K562 (cell line): ENCODE data around the gene NHLH1. TPM values are rescaled to one million over a fixed set of nuclear protein-coding genes. Genes with fewer than 3 reads are reported as not detected.

Experiments
- ATAC-seq: fragments of 200-7000 bp; cut with Tn5 transposase; 3 replicates; pipeline ENCODE4 v1.9.1; 2020; ENCODE audit warnings: moderate library complexity
- BruUV-seq: library from RNA; stranded (reverse); fragments of 400-500 nt; replicated peaks from 2 replicates; lab custom pipeline; 2021; lab: Mats Ljungman, UMichigan
- CTCF ChIA-PET: fragments of 300-600 bp; formaldehyde crosslinking; extraction: SDS; loops from one replicate; lab custom pipeline; 2021; ENCODE audit warnings: low intra/inter-chr PET ratio; lab: Yijun Ruan, JAX
- POLR2A ChIA-PET: fragments of 300-600, 350-650 bp; sonication (Branson Sonifier 250); formaldehyde crosslinking; extraction: SDS; loops from one replicate; lab custom pipeline; 2021; ENCODE audit warnings: antibody characterized with exemption, inconsistent platforms; lab: Yijun Ruan, JAX
- DNase-seq, 4 experiments: peaks; one replicate each; pipeline versions ENCODE4 v3.0.0 to v3.0.0-alpha.2; 2011 to 2018; ENCODE audit warnings: low spot score in 3 of 4, mixed read lengths in 3 of 4; ENCODE audit errors: extremely low read depth in 1 of 4
- FAIRE-seq: peaks from 2 replicates; lab custom pipeline; 2011; peaks lifted over from hg19 to GRCh38; lab: Jason Lieb, UNC
- H2AFZ ChIP-seq: 2 replicates; pipeline ENCODE4 v1.6.0; 2011; ENCODE audit warnings: low read depth, low read length, control low read depth, inconsistent platforms
- H3K27ac ChIP-seq: fragments of 200-600 bp; 3 replicates; pipeline ENCODE4 v1.8.0; 2011; ENCODE audit warnings: low read depth, mild to moderate bottlenecking, control low read depth, inconsistent platforms, low read length, moderate library complexity, mixed read lengths; ENCODE audit errors: extremely low read depth
- H3K27me3 ChIP-seq, 2 experiments: fragments of 300-600 bp in 1 of 2; 2 replicates in 1 of 2; 3 replicates in 1 of 2; pipeline versions ENCODE4 v1.6.0 to v1.8.0; 2011; ENCODE audit warnings: inconsistent platforms in 2 of 2, low read length in 2 of 2, mild to moderate bottlenecking in 1 of 2, mixed read lengths in 1 of 2, moderate library complexity in 1 of 2; ENCODE audit not compliant: control insufficient read depth in 2 of 2, insufficient read depth in 2 of 2
- H3K36me3 ChIP-seq: fragments of 300-600 bp; 3 replicates; pipeline ENCODE4 v1.8.0; 2011; ENCODE audit warnings: mild to moderate bottlenecking, low read length, inconsistent platforms; ENCODE audit not compliant: control insufficient read depth, insufficient read depth
- H3K4me1 ChIP-seq, 2 experiments: fragments of 200-600 bp in 1 of 2; replicated peaks in 1 of 2; 2 replicates in 1 of 2; 3 replicates in 1 of 2; pipeline versions ENCODE4 v1.5.1 to v1.8.0; 2011; ENCODE audit warnings: inconsistent platforms in 2 of 2, low read length in 2 of 2, mild to moderate bottlenecking in 1 of 2, mixed read lengths in 1 of 2, moderate library complexity in 1 of 2; ENCODE audit not compliant: control insufficient read depth in 2 of 2, insufficient read depth in 2 of 2
- H3K4me2 ChIP-seq: 2 replicates; pipeline ENCODE4 v1.6.1; 2011; ENCODE audit warnings: low read length, control low read depth, inconsistent platforms, mixed read lengths; ENCODE audit not compliant: insufficient read depth
- H3K4me3 ChIP-seq: fragments of 200-600 bp; sonication (generic), shearing (Covaris generic); 2 replicates; pipeline ENCODE4 v1.5.1; 2016; ENCODE audit warnings: control low read depth, inconsistent platforms
- H3K79me2 ChIP-seq: fragments of 200-600 bp; 3 replicates; pipeline ENCODE4 v1.8.0; 2011; ENCODE audit warnings: low read length, inconsistent platforms; ENCODE audit not compliant: control insufficient read depth, insufficient read depth
- H3K9ac ChIP-seq, 2 experiments: 2 replicates each; pipeline versions ENCODE4 v1.6.0 to v1.6.1; 2011; ENCODE audit warnings: low read depth in 2 of 2, low read length in 2 of 2, control low read depth in 1 of 2, inconsistent platforms in 1 of 2, mild to moderate bottlenecking in 1 of 2, mixed read lengths in 1 of 2; ENCODE audit not compliant: insufficient read depth in 1 of 2
- H3K9me1 ChIP-seq: one replicate; pipeline ENCODE4 v1.6.0; 2011; ENCODE audit warnings: inconsistent platforms, mild to moderate bottlenecking, low read length, moderate library complexity; ENCODE audit not compliant: control insufficient read depth, insufficient read depth
- H3K9me3 ChIP-seq: replicated peaks from 2 replicates; pipeline ENCODE4 v1.5.1; 2011; ENCODE audit warnings: low read depth, low read length, inconsistent platforms; ENCODE audit not compliant: control insufficient read depth, insufficient read depth
- H4K20me1 ChIP-seq: replicated peaks from 2 replicates; pipeline ENCODE4 v1.6.1; 2011; ENCODE audit warnings: low read length, inconsistent platforms, mixed read lengths; ENCODE audit not compliant: control insufficient read depth, insufficient read depth
- CREBBP ChIP-seq: IDR thresholded peaks from one replicate; pipeline ENCODE4 v1.6.1; 2012; ENCODE audit warnings: low read depth, mild to moderate bottlenecking, control low read depth, inconsistent platforms, low read length
- LARP7 ChIP-seq: fragments of 450-650 bp; IDR thresholded peaks from 2 replicates; pipeline ENCODE4 v1.6.1; 2016
- WGBS: fragments of 100-300 bp; shearing (Covaris generic); methylation state at CpG from one replicate; pipeline ENCODE4 v1.1.6; 2016; ENCODE audit warnings: low coverage, mixed read lengths; ENCODE audit not compliant: insufficient coverage; ENCODE audit errors: missing lambda C conversion rate; 5-methylcytosine and 5-hydroxymethylcytosine counted together
- in situ Hi-C: fragments of 300-500 bp; cut with MboI; formaldehyde crosslinking; loops from 4 replicates; pipeline ENCODE4 v1.15.0; 2018; ENCODE audit warnings: inconsistent platforms, mixed read lengths
- intact Hi-C: fragments of 100-400 bp; cut with micrococcal nuclease; formaldehyde crosslinking; loops from 2 replicates; pipeline ENCODE4 v1.14.2; 2022
- polyA plus RNA-seq, 8 experiments: library from polyadenylated mRNA; depleted of rRNA in 4 of 8; stranded (reverse) in 5 of 8; unstranded in 3 of 8; fragments of >200 nt; fragmentation: Nextera tagmentation in 2 of 8; fragmentation: Illumina TruSeq in 1 of 8; extraction: Ambion mirVana in 2 of 8; extraction: Trizol in 1 of 8; gene quantifications; 2 replicates each; pipeline versions ENCODE4 v1.2.1 to v1.2.3, GENCODE V29; 2011 to 2014; ENCODE audit warnings: inconsistent platforms in 1 of 8, missing spikeins in 1 of 8
- total RNA-seq, 7 experiments: library from RNA; depleted of rRNA in 6 of 7; stranded (reverse); fragments of >200 nt in 6 of 7; fragmentation: Illumina TruSeq in 2 of 7; extraction: Trizol in 2 of 7; gene quantifications; 2 replicates each; pipeline versions ENCODE4 v1.2.1 to v1.2.3, GENCODE V29; 2011 to 2021; ENCODE audit warnings: low replicate concordance in 1 of 7
- TF ChIP-seq, protein P1 (sequence below): fragments of 450-650 bp; IDR thresholded peaks from 2 replicates; pipeline ENCODE4 v1.6.1; 2016
- TF ChIP-seq, protein P2 (sequence below): sonication (generic); formaldehyde crosslinking; IDR thresholded peaks from 2 replicates; pipeline ENCODE4 v1.8.0; 2022; ENCODE audit warnings: missing genetic modification reagents, mild to moderate bottlenecking, moderate library complexity, borderline replicate concordance
- TF ChIP-seq, protein P3 (sequence below), 2 experiments: fragments of 200-800 bp in 1 of 2; sonication (Bioruptor generic) in 1 of 2; sonication (generic) in 1 of 2; formaldehyde crosslinking in 1 of 2; IDR thresholded peaks in 1 of 2; conservative IDR thresholded peaks in 1 of 2; 2 replicates each; pipeline versions ENCODE4 v1.5.0 to v1.6.1; 2016 to 2020; ENCODE audit warnings: missing compliant biosample characterization in 1 of 2, missing genetic modification characterization in 1 of 2, missing genetic modification reagents in 1 of 2
- TF ChIP-seq, protein P4 (sequence below): fragments of 250-450 bp; sonication (Bioruptor Pico); IDR thresholded peaks from 2 replicates; pipeline ENCODE4 v1.6.1; 2021; ENCODE audit warnings: mild to moderate bottlenecking

The NHLH1 gene
- total and polyA plus RNA-seq, 9 of the 15 experiments (the other 6 are each of a cell fraction or from before 2014, with no cell fraction given): 0.09 to 1.3 (median 0.35) TPM; not detected in 1

DNA sequence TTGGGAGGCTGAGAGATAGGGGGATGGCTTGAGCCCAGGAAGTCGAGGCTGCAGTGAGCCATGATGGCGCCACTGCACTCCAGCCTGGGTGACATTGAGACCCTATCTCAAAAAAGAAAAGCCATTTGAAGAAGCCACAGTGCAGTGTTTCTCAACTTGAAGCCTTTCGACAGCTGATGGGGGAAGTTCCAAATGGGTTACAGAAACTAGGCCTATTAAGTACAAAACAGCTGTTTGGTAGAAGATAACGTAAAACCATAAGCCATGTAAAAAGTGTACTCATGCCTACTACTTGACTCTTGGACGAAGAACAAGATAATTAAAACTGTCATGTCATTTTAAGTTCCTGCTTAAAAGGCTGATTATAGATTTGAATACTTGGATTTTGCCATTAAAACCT, 40.5 kb upstream of the NHLH1 start:
- no TSS peak for BruUV-seq
- WGBS: 86% methylated on average over 5 of the region's 5 CpGs
- TF ChIP-seq, protein P1, sequence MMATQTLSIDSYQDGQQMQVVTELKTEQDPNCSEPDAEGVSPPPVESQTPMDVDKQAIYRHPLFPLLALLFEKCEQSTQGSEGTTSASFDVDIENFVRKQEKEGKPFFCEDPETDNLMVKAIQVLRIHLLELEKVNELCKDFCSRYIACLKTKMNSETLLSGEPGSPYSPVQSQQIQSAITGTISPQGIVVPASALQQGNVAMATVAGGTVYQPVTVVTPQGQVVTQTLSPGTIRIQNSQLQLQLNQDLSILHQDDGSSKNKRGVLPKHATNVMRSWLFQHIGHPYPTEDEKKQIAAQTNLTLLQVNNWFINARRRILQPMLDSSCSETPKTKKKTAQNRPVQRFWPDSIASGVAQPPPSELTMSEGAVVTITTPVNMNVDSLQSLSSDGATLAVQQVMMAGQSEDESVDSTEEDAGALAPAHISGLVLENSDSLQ: no peak
- TF ChIP-seq LARP7 (no peak), CREBBP (no peak)
- TF ChIP-seq, protein P2, sequence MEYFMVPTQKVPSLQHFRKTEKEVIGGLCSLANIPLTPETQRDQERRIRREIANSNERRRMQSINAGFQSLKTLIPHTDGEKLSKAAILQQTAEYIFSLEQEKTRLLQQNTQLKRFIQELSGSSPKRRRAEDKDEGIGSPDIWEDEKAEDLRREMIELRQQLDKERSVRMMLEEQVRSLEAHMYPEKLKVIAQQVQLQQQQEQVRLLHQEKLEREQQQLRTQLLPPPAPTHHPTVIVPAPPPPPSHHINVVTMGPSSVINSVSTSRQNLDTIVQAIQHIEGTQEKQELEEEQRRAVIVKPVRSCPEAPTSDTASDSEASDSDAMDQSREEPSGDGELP (CRISPR knock-in tag): peak; percentile 51
- TF ChIP-seq, protein P3, sequence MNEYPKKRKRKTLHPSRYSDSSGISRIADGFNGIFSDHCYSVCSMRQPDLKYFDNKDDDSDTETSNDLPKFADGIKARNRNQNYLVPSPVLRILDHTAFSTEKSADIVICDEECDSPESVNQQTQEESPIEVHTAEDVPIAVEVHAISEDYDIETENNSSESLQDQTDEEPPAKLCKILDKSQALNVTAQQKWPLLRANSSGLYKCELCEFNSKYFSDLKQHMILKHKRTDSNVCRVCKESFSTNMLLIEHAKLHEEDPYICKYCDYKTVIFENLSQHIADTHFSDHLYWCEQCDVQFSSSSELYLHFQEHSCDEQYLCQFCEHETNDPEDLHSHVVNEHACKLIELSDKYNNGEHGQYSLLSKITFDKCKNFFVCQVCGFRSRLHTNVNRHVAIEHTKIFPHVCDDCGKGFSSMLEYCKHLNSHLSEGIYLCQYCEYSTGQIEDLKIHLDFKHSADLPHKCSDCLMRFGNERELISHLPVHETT (CRISPR knock-in tag; conservative IDR thresholded peaks at IDR 0.05 in 1 of 2, IDR thresholded peaks at IDR 0.05 in 1 of 2): no peak
- TF ChIP-seq, protein P4, sequence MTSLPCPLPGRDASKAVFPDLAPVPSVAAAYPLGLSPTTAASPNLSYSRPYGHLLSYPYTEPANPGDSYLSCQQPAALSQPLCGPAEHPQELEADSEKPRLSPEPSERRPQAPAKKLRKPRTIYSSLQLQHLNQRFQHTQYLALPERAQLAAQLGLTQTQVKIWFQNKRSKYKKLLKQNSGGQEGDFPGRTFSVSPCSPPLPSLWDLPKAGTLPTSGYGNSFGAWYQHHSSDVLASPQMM: no peak
- FAIRE-seq (peak; percentile 61), DNase-seq (no peak), ATAC-seq (no peak)
- ChIA-PET POLR2A (interaction anchor here (0.6 to 1.2 kb wide), 5 partner anchors 11 to 39 kb away, joined by 3 to 4 read pairs (median 3); no protein-coding TSS in a partner anchor), CTCF (no interaction called here)
- Histone ChIP-seq H3K4me3 (no peak overlapping the region), H3K9ac (no peak overlapping the region), H3K27me3 (no peaks in the 10 kb centered on the region), H3K36me3 (peaks cover 87% of the 10 kb centered on the region), H3K9me3 (no peaks in the 10 kb centered on the region), H4K20me1 (no peaks in the 10 kb centered on the region), H2AFZ (no peak overlapping the region), H3K27ac (no peak overlapping the region), H3K79me2 (0 out of 3 replicates have a peak, but pooled peaks cover 4% of the 10 kb centered on the region), H3K4me2 (no peak overlapping the region), H3K4me1 (no peaks in the 10 kb centered on the region; a peak in 1 of 5 replicates), H3K9me1 (no peaks in the 10 kb centered on the region)
- intact Hi-C loops (no loop called here), in situ Hi-C loops (no loop called here)
